K562 (cell line): ENCODE results near the gene S100A1. TPM values are rescaled to one million over a fixed set of nuclear protein-coding genes. Genes with fewer than 3 reads are reported as not detected.

Source experiments
- ATAC-seq: fragments of 200-7000 bp; cut with Tn5 transposase; 3 replicates; pipeline ENCODE4 v1.9.1; 2020; ENCODE audit warnings: moderate library complexity
- Bru-seq: library from RNA; stranded (reverse); fragments of 400-500 nt; gene quantifications from one replicate; lab custom pipeline; 2021; lab: Mats Ljungman, UMichigan
- BruChase-seq, 2 experiments: library from RNA; stranded (reverse); fragments of 400-500 nt; gene quantifications; one replicate each; lab custom pipeline; 2021; lab: Mats Ljungman, UMichigan
- BruUV-seq: library from RNA; stranded (reverse); fragments of 400-500 nt; replicated peaks from 2 replicates; lab custom pipeline; 2021; lab: Mats Ljungman, UMichigan
- CTCF ChIA-PET: fragments of 300-600 bp; formaldehyde crosslinking; extraction: SDS; loops from one replicate; lab custom pipeline; 2021; ENCODE audit warnings: low intra/inter-chr PET ratio; lab: Yijun Ruan, JAX
- POLR2A ChIA-PET: fragments of 300-600, 350-650 bp; sonication (Branson Sonifier 250); formaldehyde crosslinking; extraction: SDS; loops from one replicate; lab custom pipeline; 2021; ENCODE audit warnings: antibody characterized with exemption, inconsistent platforms; lab: Yijun Ruan, JAX
- DNase-seq, 4 experiments: peaks; one replicate each; pipeline versions ENCODE4 v3.0.0 to v3.0.0-alpha.2; 2011 to 2018; ENCODE audit warnings: low spot score in 3 of 4, mixed read lengths in 3 of 4; ENCODE audit errors: extremely low read depth in 1 of 4
- FAIRE-seq: peaks from 2 replicates; lab custom pipeline; 2011; peaks lifted over from hg19 to GRCh38; lab: Jason Lieb, UNC
- H2AFZ ChIP-seq: 2 replicates; pipeline ENCODE4 v1.6.0; 2011; ENCODE audit warnings: low read depth, low read length, control low read depth, inconsistent platforms
- H3K27ac ChIP-seq: fragments of 200-600 bp; 3 replicates; pipeline ENCODE4 v1.8.0; 2011; ENCODE audit warnings: low read depth, mild to moderate bottlenecking, control low read depth, inconsistent platforms, low read length, moderate library complexity, mixed read lengths; ENCODE audit errors: extremely low read depth
- H3K27me3 ChIP-seq, 2 experiments: fragments of 300-600 bp in 1 of 2; 2 replicates in 1 of 2; 3 replicates in 1 of 2; pipeline versions ENCODE4 v1.6.0 to v1.8.0; 2011; ENCODE audit warnings: inconsistent platforms in 2 of 2, low read length in 2 of 2, mild to moderate bottlenecking in 1 of 2, mixed read lengths in 1 of 2, moderate library complexity in 1 of 2; ENCODE audit not compliant: control insufficient read depth in 2 of 2, insufficient read depth in 2 of 2
- H3K36me3 ChIP-seq: fragments of 300-600 bp; 3 replicates; pipeline ENCODE4 v1.8.0; 2011; ENCODE audit warnings: mild to moderate bottlenecking, low read length, inconsistent platforms; ENCODE audit not compliant: control insufficient read depth, insufficient read depth
- H3K4me1 ChIP-seq, 2 experiments: fragments of 200-600 bp in 1 of 2; replicated peaks in 1 of 2; 2 replicates in 1 of 2; 3 replicates in 1 of 2; pipeline versions ENCODE4 v1.5.1 to v1.8.0; 2011; ENCODE audit warnings: inconsistent platforms in 2 of 2, low read length in 2 of 2, mild to moderate bottlenecking in 1 of 2, mixed read lengths in 1 of 2, moderate library complexity in 1 of 2; ENCODE audit not compliant: control insufficient read depth in 2 of 2, insufficient read depth in 2 of 2
- H3K4me2 ChIP-seq: 2 replicates; pipeline ENCODE4 v1.6.1; 2011; ENCODE audit warnings: low read length, control low read depth, inconsistent platforms, mixed read lengths; ENCODE audit not compliant: insufficient read depth
- H3K4me3 ChIP-seq: fragments of 200-600 bp; sonication (generic), shearing (Covaris generic); 2 replicates; pipeline ENCODE4 v1.5.1; 2016; ENCODE audit warnings: control low read depth, inconsistent platforms
- H3K79me2 ChIP-seq: fragments of 200-600 bp; 3 replicates; pipeline ENCODE4 v1.8.0; 2011; ENCODE audit warnings: low read length, inconsistent platforms; ENCODE audit not compliant: control insufficient read depth, insufficient read depth
- H3K9ac ChIP-seq, 2 experiments: 2 replicates each; pipeline versions ENCODE4 v1.6.0 to v1.6.1; 2011; ENCODE audit warnings: low read depth in 2 of 2, low read length in 2 of 2, control low read depth in 1 of 2, inconsistent platforms in 1 of 2, mild to moderate bottlenecking in 1 of 2, mixed read lengths in 1 of 2; ENCODE audit not compliant: insufficient read depth in 1 of 2
- H3K9me1 ChIP-seq: one replicate; pipeline ENCODE4 v1.6.0; 2011; ENCODE audit warnings: inconsistent platforms, mild to moderate bottlenecking, low read length, moderate library complexity; ENCODE audit not compliant: control insufficient read depth, insufficient read depth
- H3K9me3 ChIP-seq: replicated peaks from 2 replicates; pipeline ENCODE4 v1.5.1; 2011; ENCODE audit warnings: low read depth, low read length, inconsistent platforms; ENCODE audit not compliant: control insufficient read depth, insufficient read depth
- H4K20me1 ChIP-seq: replicated peaks from 2 replicates; pipeline ENCODE4 v1.6.1; 2011; ENCODE audit warnings: low read length, inconsistent platforms, mixed read lengths; ENCODE audit not compliant: control insufficient read depth, insufficient read depth
- DACH1 ChIP-seq: fragments of 450-650 bp; IDR thresholded peaks from 2 replicates; pipeline ENCODE4 v1.6.1; 2018; ENCODE audit not compliant: partially characterized antibody
- EGR1 ChIP-seq: fragments of 450-650 bp; conservative IDR thresholded peaks from 2 replicates; pipeline ENCODE4 v1.6.1; 2017; ENCODE audit warnings: mild to moderate bottlenecking
- GABPB1 ChIP-seq: sonication (generic); formaldehyde crosslinking; IDR thresholded peaks from 2 replicates; pipeline ENCODE4 v1.8.0; 2022; ENCODE audit warnings: mild to moderate bottlenecking, missing genetic modification reagents
- JUND ChIP-seq, 2 experiments: IDR thresholded peaks; 2 replicates in 1 of 2; 3 replicates in 1 of 2; pipeline ENCODE4 v1.6.1; 2011; ENCODE audit warnings: borderline replicate concordance in 2 of 2, low read depth in 2 of 2, low read length in 2 of 2, improper control_type of control experiment in 1 of 2, missing biosample characterization in 1 of 2, missing genetic modification characterization in 1 of 2, missing genetic modification reagents in 1 of 2
- MAZ ChIP-seq, 2 experiments: fragments of 450-650 bp in 1 of 2; sonication (generic) in 1 of 2; formaldehyde crosslinking; IDR thresholded peaks in 1 of 2; conservative IDR thresholded peaks in 1 of 2; 2 replicates each; pipeline versions ENCODE4 v1.4.0 to v1.5.0; 2020; ENCODE audit warnings: mild to moderate bottlenecking in 1 of 2, missing genetic modification reagents in 1 of 2
- POLR2A ChIP-seq: fragments of 450-650 bp; conservative IDR thresholded peaks from 2 replicates; pipeline ENCODE4 v1.6.1; 2016
- POLR2G ChIP-seq: fragments of 200-400 bp; formaldehyde crosslinking; IDR thresholded peaks from 2 replicates; pipeline ENCODE4 v1.6.1; 2017; ENCODE audit warnings: low read depth, mild to moderate bottlenecking, antibody characterized with exemption, low read length, moderate library complexity
- RBBP5 ChIP-seq: fragments of 200-600 bp; sonication (generic); IDR thresholded peaks from 2 replicates; pipeline ENCODE4 v1.6.1; 2012; ENCODE audit warnings: borderline replicate concordance, mild to moderate bottlenecking, low read length, control low read depth, inconsistent platforms; ENCODE audit not compliant: insufficient read depth, poor library complexity, severe bottlenecking
- SMARCC2 ChIP-seq: fragments of 450-650 bp; IDR thresholded peaks from 2 replicates; pipeline ENCODE4 v1.6.1; 2017; ENCODE audit warnings: antibody characterized with exemption, moderate library complexity, mild to moderate bottlenecking, low read depth
- TAF7 ChIP-seq: fragments of 450-650 bp; IDR thresholded peaks from 2 replicates; pipeline ENCODE4 v1.6.1; 2016; ENCODE audit warnings: missing genetic modification characterization, missing compliant biosample characterization
- TEAD1 ChIP-seq, 2 experiments: fragments of 450-650 bp in 1 of 2; sonication (generic) in 1 of 2; formaldehyde crosslinking; IDR thresholded peaks; 2 replicates each; pipeline versions ENCODE4 v1.4.0 to v1.8.0; 2020 to 2022; ENCODE audit warnings: mild to moderate bottlenecking in 2 of 2, missing genetic modification reagents in 1 of 2
- ZNF263 ChIP-seq: sonication (generic); formaldehyde crosslinking; IDR thresholded peaks from 2 replicates; pipeline ENCODE4 v1.8.0; 2022; ENCODE audit warnings: mild to moderate bottlenecking, missing genetic modification reagents, borderline replicate concordance
- WGBS: fragments of 100-300 bp; shearing (Covaris generic); methylation state at CpG from one replicate; pipeline ENCODE4 v1.1.6; 2016; ENCODE audit warnings: low coverage, mixed read lengths; ENCODE audit not compliant: insufficient coverage; ENCODE audit errors: missing lambda C conversion rate; 5-methylcytosine and 5-hydroxymethylcytosine counted together
- in situ Hi-C: fragments of 300-500 bp; cut with MboI; formaldehyde crosslinking; loops from 4 replicates; pipeline ENCODE4 v1.15.0; 2018; ENCODE audit warnings: inconsistent platforms, mixed read lengths
- intact Hi-C: fragments of 100-400 bp; cut with micrococcal nuclease; formaldehyde crosslinking; loops from 2 replicates; pipeline ENCODE4 v1.14.2; 2022
- long read RNA-seq, 3 experiments: library from polyadenylated mRNA in 2 of 3; library from RNA in 1 of 3; unstranded in 2 of 3; stranded (forward) in 1 of 3; transcript quantifications; one replicate each; pipeline ENCODE4 v2.0.0, GENCODE V29; 2019 to 2022
- polyA minus RNA-seq, 3 experiments: library from RNA; depleted of rRNA, polyadenylated mRNA; stranded (reverse); fragments of >200 nt; gene quantifications; 2 replicates each; pipeline ENCODE4 v1.2.3, GENCODE V29; 2011
- polyA plus RNA-seq, 8 experiments: library from polyadenylated mRNA; depleted of rRNA in 4 of 8; stranded (reverse) in 5 of 8; unstranded in 3 of 8; fragments of >200 nt; fragmentation: Nextera tagmentation in 2 of 8; fragmentation: Illumina TruSeq in 1 of 8; extraction: Ambion mirVana in 2 of 8; extraction: Trizol in 1 of 8; gene quantifications; 2 replicates each; pipeline versions ENCODE4 v1.2.1 to v1.2.3, GENCODE V29; 2011 to 2014; ENCODE audit warnings: inconsistent platforms in 1 of 8, missing spikeins in 1 of 8
- total RNA-seq, 7 experiments: library from RNA; depleted of rRNA in 6 of 7; stranded (reverse); fragments of >200 nt in 6 of 7; fragmentation: Illumina TruSeq in 2 of 7; extraction: Trizol in 2 of 7; gene quantifications; 2 replicates each; pipeline versions ENCODE4 v1.2.1 to v1.2.3, GENCODE V29; 2011 to 2021; ENCODE audit warnings: low replicate concordance in 1 of 7

S100A1 gene
- 3.4 and 6.9 TPM in 2 replicates for total RNA-seq (2011; cell fraction: chromatin; rRNA removed; ENCODE audit: low replicate concordance)
- total RNA-seq (2011; cell fraction: nucleolus; rRNA removed): 4.8 and 6.3 TPM in 2 replicates
- 5.9 and 8.4 TPM in 2 replicates for total RNA-seq (2011; cell fraction: nucleoplasm; rRNA removed)
- total RNA-seq (2014; rRNA removed) (16.1 and 22.4 TPM in 2 replicates), total RNA-seq (2014; rRNA removed; fragmentation: Illumina TruSeq; extraction: Trizol) (4.6 and 5.7 TPM in 2 replicates), total RNA-seq (2015; rRNA removed; fragmentation: Illumina TruSeq; extraction: Trizol) (7.9 TPM in 2 replicates), total RNA-seq (2021) (12.7 and 14.1 TPM in 2 replicates), polyA plus RNA-seq (2011; rRNA removed) (27.3 and 30.1 TPM in 2 replicates), polyA plus RNA-seq (2014; fragmentation: Illumina TruSeq; extraction: Trizol) (14.4 and 15.0 TPM in 2 replicates), polyA plus RNA-seq (2014; fragmentation: Nextera tagmentation; extraction: Ambion mirVana) (under 1 TPM; 0.44 to 0.53 TPM), polyA plus RNA-seq (2014; rRNA removed) (24.4 and 27.1 TPM in 2 replicates), polyA minus RNA-seq (2011; rRNA and poly(A)+ RNA removed) (12.5 and 25.6 TPM in 2 replicates), Bru-seq, nascent RNA (percentile 52 among the genes with signal in this experiment), BruChase-seq, experiment 1, labeled RNA remaining after a 2-hour chase (percentile 44 among the genes with signal in this experiment), BruChase-seq, experiment 2, labeled RNA remaining after a 6-hour chase (percentile 41 among the genes with signal in this experiment)
- 46.4 and 48.5 TPM in 2 replicates for polyA plus RNA-seq (2011; cell fraction: cytosol; rRNA removed)
- polyA plus RNA-seq (2011; cell fraction: nucleus; rRNA removed): 10.6 and 11.0 TPM in 2 replicates
- 27.9 and 39.5 TPM in 2 replicates for polyA plus RNA-seq (2012)
- polyA minus RNA-seq (2011; cell fraction: cytosol; rRNA and poly(A)+ RNA removed): 11.0 and 12.5 TPM in 2 replicates
- 2.2 and 4.4 TPM in 2 replicates for polyA minus RNA-seq (2011; cell fraction: nucleus; rRNA and poly(A)+ RNA removed)
- long read RNA-seq, experiment 1, partial matches to known transcripts: 0 of 5 reads
- long read RNA-seq, experiment 1, other reads (novel, unspliced or antisense): 3 of 5 reads
- long read RNA-seq, experiment 2, transcript S100A1-201 (3 exons, 594 nt): major isoform, 9 of 13 reads
- long read RNA-seq, experiment 2, partial matches to known transcripts: 1 of 13 reads
- long read RNA-seq, experiment 2, other reads (novel, unspliced or antisense): 0 of 13 reads
- long read RNA-seq, experiment 3, partial matches to known transcripts: 0 of 1 reads
- long read RNA-seq, experiment 3, other reads (novel, unspliced or antisense): 1 of 1 reads

DNA sequence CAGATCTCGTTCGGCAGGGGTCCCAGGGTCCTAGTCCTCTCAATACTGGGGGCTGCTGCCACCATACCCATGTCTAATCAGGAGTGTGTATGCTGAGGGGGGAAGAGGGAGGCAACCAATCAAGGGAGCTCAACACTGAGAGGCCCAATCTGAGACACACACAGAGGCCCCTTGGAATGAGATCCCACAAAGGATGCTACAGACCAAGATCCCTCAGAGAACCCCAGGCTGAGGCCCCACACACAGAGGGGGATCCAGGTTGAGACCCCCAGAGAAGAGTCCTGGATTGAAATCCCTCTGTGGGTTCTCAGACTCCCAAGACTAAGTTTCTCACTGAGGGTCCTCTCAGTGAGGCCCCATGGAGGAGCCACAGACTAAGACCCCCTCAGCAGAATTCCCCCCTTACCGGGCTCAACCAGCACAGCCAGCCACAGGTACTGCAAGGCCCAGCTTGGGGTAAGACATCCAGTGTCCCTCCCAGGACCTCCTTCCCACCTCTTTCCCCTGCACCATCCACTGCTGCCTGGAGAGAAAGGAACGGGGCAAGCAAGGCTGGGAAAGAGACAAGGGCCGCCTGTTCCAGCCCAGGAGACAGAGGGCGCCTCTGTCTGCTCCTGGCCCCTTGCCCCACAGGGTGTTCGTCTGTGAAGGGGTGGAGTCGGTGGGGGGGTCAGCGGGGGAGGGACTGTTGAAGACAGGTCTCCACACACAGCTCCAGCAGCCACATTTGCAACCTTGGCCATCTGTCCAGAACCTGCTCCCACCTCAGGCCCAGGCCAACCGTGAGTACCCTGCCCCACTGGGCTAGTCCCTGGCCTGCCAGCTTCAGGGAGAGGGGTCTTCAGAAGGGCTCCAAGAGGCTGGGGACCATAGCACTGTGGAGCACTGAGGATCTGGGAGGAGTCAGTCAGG is at the start of gene S100A1:
Gene S100A1 (plus strand): TSS at position 720 of the 912 bp plus-strand sequence. CDS start 2,088 bp downstream, outside the sequence.
- 13% methylated on average over 8 of the region's 10 CpGs for WGBS
- Histone ChIP-seq H3K9ac (peak within 1 kb of the TSS; percentile 83 to 95), H3K36me3 (peaks cover 9% of the 10 kb centered on the region; the same call in 2 of the 3 replicates), H4K20me1 (no peaks in the 10 kb centered on the region), H3K9me1 (no peaks in the 10 kb centered on the region), H3K79me2 (peaks cover 6% of the 10 kb centered on the region; the same call in 1 of the 3 replicates), H3K9me3 (no peaks in the 10 kb centered on the region), H3K4me1 (peaks cover 26 to 44% of the 10 kb centered on the region in 2 experiments), H3K4me3 (peak within 1 kb of the TSS; percentile 49), H3K4me2 (peak within 1 kb of the TSS; percentile 86), H2AFZ (peak within 1 kb of the TSS; percentile 97), H3K27ac (peak within 1 kb of the TSS; percentile 82), H3K27me3 (no peaks in the 10 kb centered on the region)
- intact Hi-C loops: loop anchor here (2.0 kb wide), 1 partner anchor 59 kb away; no protein-coding TSS in a partner anchor
- ChIA-PET CTCF (no interaction called here), POLR2A (interaction anchor here (0.5 to 4.3 kb wide), 31 partner anchors 9 to 363 kb away, joined by 3 to 70 read pairs (median 4); partner anchors contain the start of genes RPS27, S100A14, S100A16 and S100A5)
- BruUV-seq: no TSS peak
- DNase-seq (peak; percentile 81 to 86 (median 84)), ATAC-seq (peak; percentile 76), FAIRE-seq (peak; percentile 63)
- in situ Hi-C loops: no loop called here
- 0 out of 2 replicates have a peak, but pooled peaks have one; percentile 4 for TF ChIP-seq JUND (IDR thresholded peaks at IDR 0.05; ENCODE audit: borderline replicate concordance, low read depth, low read length)
- TF ChIP-seq JUND (tag; IDR thresholded peaks at IDR 0.05; ENCODE audit: borderline replicate concordance, low read depth, low read length): no peak
- peak in 1 of 2 experiments; percentile 59; a peak in 2 of 4 replicates for TF ChIP-seq MAZ (CRISPR knock-in tag; conservative IDR thresholded peaks at IDR 0.05 in 1 of 2, IDR thresholded peaks at IDR 0.05 in 1 of 2)
- peak; percentile 50; the same call in 1 of the 2 replicates for TF ChIP-seq POLR2G
- TF ChIP-seq RBBP5: no peak
- TF ChIP-seq EGR1: 0 out of 2 replicates have a peak, but pooled peaks have one; percentile 9
- TF ChIP-seq GABPB1 (CRISPR knock-in tag): no peak
- 0 out of 2 replicates have a peak, but pooled peaks have one; percentile 0 for TF ChIP-seq SMARCC2
- no peak for TF ChIP-seq DACH1
- TF ChIP-seq TEAD1 (CRISPR knock-in tag; IDR thresholded peaks at IDR 0.05): 0 out of 4 replicates have a peak, but pooled peaks of 1 of the 2 experiments have one; percentile 6
- peak; percentile 81 for TF ChIP-seq ZNF263 (CRISPR knock-in tag)
- TF ChIP-seq TAF7: no peak
- TF ChIP-seq POLR2A: 0 out of 2 replicates have a peak, but pooled peaks have one; percentile 26
